CD4-positive, CD25-positive, alpha-beta regulatory T cell (primary cell): Measurements from ENCODE around the gene ARSD. TPM values are rescaled to one million over a fixed set of nuclear protein-coding genes. Genes with fewer than 3 reads are reported as not detected.

Experiments
- ATAC-seq, 2 donors: fragments of 150-1000 bp; cut with Tn5 transposase; one replicate each; pipeline ENCODE4 v1.10.0; 2021; ENCODE audit warnings: low read depth in 2 of 2, moderate number of reproducible peaks in 2 of 2, moderate library complexity in 1 of 2
- DNase-seq, 3 donors: peaks; one replicate each; pipeline versions ENCODE4 v3.0.0 to v3.0.0-alpha.2; 2012 to 2022; ENCODE audit warnings: mixed read lengths in 1 of 3
- H3K27ac ChIP-seq: one replicate; pipeline ENCODE4 v1.7.0; 2013; ENCODE audit warnings: mild to moderate bottlenecking, low read length; ENCODE audit not compliant: insufficient read depth, poor library complexity, severe bottlenecking
- H3K27me3 ChIP-seq: one replicate; pipeline ENCODE4 v1.7.0; 2013; ENCODE audit warnings: low read length; ENCODE audit not compliant: control insufficient read depth, insufficient read depth
- H3K36me3 ChIP-seq: one replicate; pipeline ENCODE4 v1.7.0; 2013; ENCODE audit warnings: mild to moderate bottlenecking, low read length, moderate library complexity; ENCODE audit not compliant: control insufficient read depth, insufficient read depth
- H3K4me1 ChIP-seq: 2 replicates; pipeline ENCODE4 v1.7.0; 2013; ENCODE audit warnings: mild to moderate bottlenecking, low read length; ENCODE audit not compliant: insufficient read depth, control insufficient read depth, poor library complexity, severe bottlenecking
- H3K4me3 ChIP-seq: one replicate; pipeline ENCODE4 v1.7.0; 2013; ENCODE audit warnings: low read depth, mild to moderate bottlenecking, low read length, moderate library complexity
- H3K9me3 ChIP-seq, 2 experiments: 1 replicate in 1 of 2; 2 replicates in 1 of 2; pipeline ENCODE4 v1.7.0; 2013; ENCODE audit warnings: low read length in 2 of 2, mild to moderate bottlenecking in 1 of 2, moderate library complexity in 1 of 2; ENCODE audit not compliant: control insufficient read depth in 2 of 2
- H3K27ac Mint-ChIP-seq, 3 donors: one replicate each; pipeline ENCODE4 v1.8.0; 2020 to 2022; ENCODE audit warnings: mild to moderate bottlenecking in 3 of 3, mixed read lengths in 3 of 3, moderate library complexity in 2 of 3
- H3K27me3 Mint-ChIP-seq: one replicate; pipeline ENCODE4 v1.8.0; 2022; ENCODE audit warnings: mild to moderate bottlenecking, mixed read lengths
- H3K36me3 Mint-ChIP-seq: one replicate; pipeline ENCODE4 v1.8.0; 2020; ENCODE audit warnings: mixed read lengths
- H3K4me1 Mint-ChIP-seq, 4 donors: one replicate each; pipeline ENCODE4 v1.8.0; 2020 to 2022; ENCODE audit warnings: mixed read lengths in 4 of 4, mild to moderate bottlenecking in 1 of 4
- H3K4me3 Mint-ChIP-seq, 4 donors: one replicate each; pipeline ENCODE4 v1.8.0; 2020 to 2022; ENCODE audit warnings: mild to moderate bottlenecking in 4 of 4, mixed read lengths in 4 of 4, moderate library complexity in 3 of 4
- H3K9me3 Mint-ChIP-seq, 7 donors: one replicate each; pipeline ENCODE4 v1.8.0; 2020 to 2022; ENCODE audit warnings: mixed read lengths in 7 of 7, mild to moderate bottlenecking in 3 of 7, moderate library complexity in 2 of 7
- polyA plus RNA-seq, 4 donors: library from polyadenylated mRNA; unstranded; fragments of 300-500 nt; fragmentation: Illumina TruSeq; gene quantifications; one replicate each; pipeline ENCODE4 v1.2.3, GENCODE V29; 2021
- total RNA-seq: library from RNA; stranded (reverse); gene quantifications from one replicate; pipeline ENCODE4 v1.2.3, GENCODE V29; 2022

Gene ARSD
- total and polyA plus RNA-seq, 5 donors from 2014 or later = 0.67 to 1.8 (median 1.5) TPM

- no peaks in the 10 kb centered on the region for H3K9me3 ChIP-seq
- no peaks in the 10 kb centered on the region for H3K36me3 Mint-ChIP-seq
- H3K4me3 ChIP-seq = no peak overlapping the region
- no peaks in the 10 kb centered on the region for H3K27me3 ChIP-seq
- H3K4me1 Mint-ChIP-seq = no peaks in the 10 kb centered on the region
- no peaks in the 10 kb centered on the region for H3K27me3 Mint-ChIP-seq
- H3K27ac Mint-ChIP-seq = no peak overlapping the region
- DNase-seq = no peak
- no peaks in the 10 kb centered on the region for H3K4me1 ChIP-seq
- ATAC-seq = no peak
- H3K9me3 Mint-ChIP-seq = peaks cover 0 to 3% (median 0%) of the 10 kb centered on the region in 7 donors
- no peaks in the 10 kb centered on the region for H3K36me3 ChIP-seq
- no peak overlapping the region for H3K27ac ChIP-seq
- H3K4me3 Mint-ChIP-seq = no peak overlapping the region
Observed at GRCh38 chrX:2855761-2856160, 73.4 kb downstream of the ARSD start.

GRCh38 chrX:2854918-2855317, 74.2 kb downstream of the ARSD start:
- no peaks in the 10 kb centered on the region for H3K27me3 Mint-ChIP-seq
- H3K27ac Mint-ChIP-seq = no peak overlapping the region
- no peaks in the 10 kb centered on the region for H3K4me1 Mint-ChIP-seq
- no peak for ATAC-seq
- H3K4me3 Mint-ChIP-seq = no peak overlapping the region
- Histone ChIP-seq H3K4me3 (no peak overlapping the region), H3K4me1 (no peaks in the 10 kb centered on the region), H3K27me3 (no peaks in the 10 kb centered on the region), H3K27ac (no peak overlapping the region), H3K9me3 (no peaks in the 10 kb centered on the region), H3K36me3 (no peaks in the 10 kb centered on the region)
- no peak for DNase-seq
- H3K36me3 Mint-ChIP-seq = no peaks in the 10 kb centered on the region
- H3K9me3 Mint-ChIP-seq = peaks cover 0 to 3% (median 0%) of the 10 kb centered on the region in 7 donors

Other genes starting within 250 kb of the ARSD start
- gene CD99, start 238.0 kb downstream of the ARSD start, total RNA-seq = 286 TPM
- gene CD99, start 238.0 kb downstream of the ARSD start, polyA plus RNA-seq = 100 to 1,000 TPM; 291 to 459 (median 385) TPM
- not detected for gene XG, start 177.3 kb downstream of the ARSD start, total RNA-seq
- gene XG, start 177.3 kb downstream of the ARSD start, polyA plus RNA-seq = not detected
- gene GYG2, start 100.4 kb downstream of the ARSD start, total RNA-seq = not detected
- gene GYG2, start 100.4 kb downstream of the ARSD start, polyA plus RNA-seq = not detected
- gene ARSH, start 77.2 kb upstream of the ARSD start, total RNA-seq = not detected
- not detected for gene ARSH, start 77.2 kb upstream of the ARSD start, polyA plus RNA-seq
- gene ARSF, start 112.1 kb upstream of the ARSD start, total RNA-seq = not detected
- not detected for gene ARSF, start 112.1 kb upstream of the ARSD start, polyA plus RNA-seq